Fibroblast of lung (primary cell): ENCODE measurements around the gene KLHL1. TPM values are rescaled to one million over a fixed set of nuclear protein-coding genes. Genes with fewer than 3 reads are reported as not detected.

Source experiments
- DNase-seq, 2 donors: peaks; one replicate each; pipeline versions ENCODE4 v3.0.0 to v3.0.0-alpha.2; 2010; ENCODE audit warnings: low read depth in 2 of 2
- H2AFZ ChIP-seq: 2 replicates; pipeline ENCODE4 v1.5.1; 2012; ENCODE audit warnings: low read length, control low read depth, inconsistent platforms
- H3K27ac ChIP-seq: 2 replicates; pipeline ENCODE4 v1.5.1; 2011; ENCODE audit warnings: low read length, control low read depth; ENCODE audit not compliant: insufficient read depth
- H3K27me3 ChIP-seq: 2 replicates; pipeline ENCODE4 v1.5.1; 2011; ENCODE audit warnings: mild to moderate bottlenecking, low read length; ENCODE audit not compliant: control insufficient read depth, insufficient read depth
- H3K36me3 ChIP-seq: 2 replicates; pipeline ENCODE4 v1.5.1; 2011; ENCODE audit warnings: low read length; ENCODE audit not compliant: control insufficient read depth, insufficient read depth
- H3K4me1 ChIP-seq: 2 replicates; pipeline ENCODE4 v1.5.1; 2011; ENCODE audit warnings: low read length; ENCODE audit not compliant: control insufficient read depth, insufficient read depth; ENCODE audit errors: extremely low read depth
- H3K4me2 ChIP-seq: 2 replicates; pipeline ENCODE4 v1.5.1; 2011; ENCODE audit warnings: low read length, control low read depth; ENCODE audit not compliant: insufficient read depth; ENCODE audit errors: extremely low read depth
- H3K4me3 ChIP-seq, 4 experiments: fragments of 200-600 bp in 1 of 4; sonication (generic) in 1 of 4; replicated peaks in 1 of 4; 2 replicates each; pipeline ENCODE4 v1.5.1; 2011 to 2016; ENCODE audit warnings: low read length in 4 of 4, low read depth in 3 of 4, mild to moderate bottlenecking in 3 of 4, control low read depth in 2 of 4, inconsistent platforms in 1 of 4, mixed read lengths in 1 of 4; ENCODE audit not compliant: insufficient read depth in 1 of 4; ENCODE audit errors: control extremely low read depth in 1 of 4
- H3K79me2 ChIP-seq: 2 replicates; pipeline ENCODE4 v1.5.1; 2012; ENCODE audit warnings: mild to moderate bottlenecking, low read length, inconsistent platforms; ENCODE audit not compliant: control insufficient read depth, insufficient read depth
- H3K9ac ChIP-seq: 2 replicates; pipeline ENCODE4 v1.5.1; 2011; ENCODE audit warnings: mild to moderate bottlenecking, low read length, control low read depth; ENCODE audit not compliant: insufficient read depth
- H3K9me3 ChIP-seq: 2 replicates; pipeline ENCODE4 v1.5.1; 2012; ENCODE audit warnings: low read depth, low read length; ENCODE audit not compliant: control insufficient read depth, insufficient read depth
- H4K20me1 ChIP-seq: 2 replicates; pipeline ENCODE4 v1.5.1; 2011; ENCODE audit warnings: low read length; ENCODE audit not compliant: control insufficient read depth, insufficient read depth; ENCODE audit errors: extremely low read depth
- EZH2 ChIP-seq: IDR thresholded peaks from 2 replicates; pipeline ENCODE4 v1.5.1; 2012; ENCODE audit warnings: low read length, control low read depth, mild to moderate bottlenecking; ENCODE audit errors: missing control alignments
- polyA plus RNA-seq, 2 donors: library from polyadenylated mRNA; depleted of rRNA in 1 of 2; stranded (reverse) in 1 of 2; unstranded in 1 of 2; fragments of >200 nt; gene quantifications; 2 replicates each; pipeline ENCODE4 v1.2.1, GENCODE V29; 2011 to 2012; ENCODE audit warnings: missing spikeins in 1 of 2
- total RNA-seq: library from RNA; depleted of rRNA; stranded (reverse); fragments of >200 nt; gene quantifications from 2 replicates; pipeline ENCODE4 v1.2.1, GENCODE V29; 2014
- TF ChIP-seq, protein P1 (sequence below), 2 donors: IDR thresholded peaks in 1 of 2; conservative IDR thresholded peaks in 1 of 2; 1 replicate in 1 of 2; 2 replicates in 1 of 2; pipeline ENCODE4 v1.5.1; 2011 to 2012; ENCODE audit warnings: low read length in 2 of 2, control low read depth in 1 of 2, inconsistent platforms in 1 of 2, low read depth in 1 of 2, mild to moderate bottlenecking in 1 of 2

KLHL1 gene
- total and polyA plus RNA-seq, 2 donors (not counting 1 experiment from before 2014, with no cell fraction given) = not detected

DNA sequence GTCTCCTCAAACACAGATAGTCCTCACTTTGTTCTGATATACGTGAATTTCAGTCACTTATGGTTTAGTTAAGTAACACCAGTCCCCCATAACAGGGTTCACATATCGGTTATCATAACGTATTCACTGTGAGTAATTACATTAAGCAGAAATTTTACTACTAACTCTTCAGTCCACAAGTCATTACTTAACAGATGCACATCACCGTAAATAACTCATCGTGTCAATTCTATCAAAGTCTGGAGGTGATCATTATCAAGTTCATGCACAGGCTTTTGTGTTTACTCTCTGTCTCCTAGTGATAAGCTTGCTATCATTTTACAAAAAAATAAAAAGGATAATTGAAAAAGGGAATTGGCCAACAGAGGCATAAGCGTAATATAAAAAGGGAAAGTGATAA, 288.1 kb downstream of the KLHL1 start:
- Histone ChIP-seq H3K9ac (no peak overlapping the region), H3K27ac (no peak overlapping the region), H3K9me3 (no peaks in the 10 kb centered on the region), H3K27me3 (no peaks in the 10 kb centered on the region), H2AFZ (no peak overlapping the region), H3K4me3 (no peak overlapping the region), H3K4me2 (no peak overlapping the region), H3K79me2 (no peaks in the 10 kb centered on the region), H4K20me1 (no peaks in the 10 kb centered on the region), H3K4me1 (no peaks in the 10 kb centered on the region), H3K36me3 (no peaks in the 10 kb centered on the region)
- TF ChIP-seq, protein P1, sequence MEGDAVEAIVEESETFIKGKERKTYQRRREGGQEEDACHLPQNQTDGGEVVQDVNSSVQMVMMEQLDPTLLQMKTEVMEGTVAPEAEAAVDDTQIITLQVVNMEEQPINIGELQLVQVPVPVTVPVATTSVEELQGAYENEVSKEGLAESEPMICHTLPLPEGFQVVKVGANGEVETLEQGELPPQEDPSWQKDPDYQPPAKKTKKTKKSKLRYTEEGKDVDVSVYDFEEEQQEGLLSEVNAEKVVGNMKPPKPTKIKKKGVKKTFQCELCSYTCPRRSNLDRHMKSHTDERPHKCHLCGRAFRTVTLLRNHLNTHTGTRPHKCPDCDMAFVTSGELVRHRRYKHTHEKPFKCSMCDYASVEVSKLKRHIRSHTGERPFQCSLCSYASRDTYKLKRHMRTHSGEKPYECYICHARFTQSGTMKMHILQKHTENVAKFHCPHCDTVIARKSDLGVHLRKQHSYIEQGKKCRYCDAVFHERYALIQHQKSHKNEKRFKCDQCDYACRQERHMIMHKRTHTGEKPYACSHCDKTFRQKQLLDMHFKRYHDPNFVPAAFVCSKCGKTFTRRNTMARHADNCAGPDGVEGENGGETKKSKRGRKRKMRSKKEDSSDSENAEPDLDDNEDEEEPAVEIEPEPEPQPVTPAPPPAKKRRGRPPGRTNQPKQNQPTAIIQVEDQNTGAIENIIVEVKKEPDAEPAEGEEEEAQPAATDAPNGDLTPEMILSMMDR (conservative IDR thresholded peaks at IDR 0.05 in 1 of 2, IDR thresholded peaks at IDR 0.05 in 1 of 2; ENCODE audit: low read depth in 1 of 2, low read length in 2 of 2) = no peak
- no peak for TF ChIP-seq EZH2
- DNase-seq = no peak

GRCh38 chr13:69817333-69817869, 290.9 kb downstream of the KLHL1 start:
- no peak for DNase-seq
- Histone ChIP-seq H3K9ac (no peak overlapping the region), H4K20me1 (no peaks in the 10 kb centered on the region), H3K4me3 (no peak overlapping the region), H3K27me3 (no peaks in the 10 kb centered on the region), H3K27ac (no peak overlapping the region), H3K79me2 (no peaks in the 10 kb centered on the region), H3K4me1 (no peaks in the 10 kb centered on the region), H2AFZ (no peak overlapping the region), H3K9me3 (no peaks in the 10 kb centered on the region), H3K36me3 (no peaks in the 10 kb centered on the region), H3K4me2 (no peak overlapping the region)
- no peak for TF ChIP-seq EZH2
- TF ChIP-seq, protein P1 (conservative IDR thresholded peaks at IDR 0.05 in 1 of 2, IDR thresholded peaks at IDR 0.05 in 1 of 2; ENCODE audit: low read depth in 1 of 2, low read length in 2 of 2) = no peak

GRCh38 chr13:69809152-69809551, 299.1 kb downstream of the KLHL1 start:
- H3K9me3 ChIP-seq = no peaks in the 10 kb centered on the region
- no peak for DNase-seq
- no peak for TF ChIP-seq EZH2
- TF ChIP-seq, protein P1 (conservative IDR thresholded peaks at IDR 0.05 in 1 of 2, IDR thresholded peaks at IDR 0.05 in 1 of 2; ENCODE audit: low read depth in 1 of 2, low read length in 2 of 2) = no peak
- no peaks in the 10 kb centered on the region for H3K36me3 ChIP-seq
- H4K20me1 ChIP-seq = no peaks in the 10 kb centered on the region
- H3K27me3 ChIP-seq = no peaks in the 10 kb centered on the region
- H3K79me2 ChIP-seq = no peaks in the 10 kb centered on the region
- no peak overlapping the region for H2AFZ ChIP-seq
- no peak overlapping the region for H3K4me3 ChIP-seq
- no peak overlapping the region for H3K27ac ChIP-seq
- H3K4me1 ChIP-seq = no peaks in the 10 kb centered on the region
- no peak overlapping the region for H3K4me2 ChIP-seq
- no peak overlapping the region for H3K9ac ChIP-seq
